H9 (cell line): Measurements from ENCODE around the gene DDX51. TPM values are rescaled to one million over a fixed set of nuclear protein-coding genes. Genes with fewer than 3 reads are reported as not detected.
A peak's percentile ranks its signal among the peaks of the same experiment; 100 is the strongest.

ENCODE experiments used
- DNase-seq: peaks from one replicate; pipeline ENCODE4 v3.0.0-alpha.2; 2017
- H2AFZ ChIP-seq: one replicate; pipeline ENCODE4 v1.6.1; 2013; ENCODE audit warnings: mild to moderate bottlenecking, low read length, control low read depth, moderate library complexity
- H2AK5ac ChIP-seq: 2 replicates; pipeline ENCODE4 v1.6.1; 2013; ENCODE audit warnings: low read length, control low read depth, mixed read lengths; ENCODE audit not compliant: insufficient read length
- H2BK120ac ChIP-seq: one replicate; pipeline ENCODE4 v1.6.1; 2013; ENCODE audit warnings: low read depth, mild to moderate bottlenecking, low read length, control low read depth, inconsistent platforms; ENCODE audit not compliant: poor library complexity, severe bottlenecking
- H2BK12ac ChIP-seq: 2 replicates; pipeline ENCODE4 v1.6.1; 2013; ENCODE audit warnings: low read length, control low read depth, mixed read lengths, low read depth; ENCODE audit not compliant: insufficient read length
- H2BK15ac ChIP-seq: 2 replicates; pipeline ENCODE4 v1.6.1; 2013; ENCODE audit warnings: low read depth, low read length, control low read depth
- H2BK20ac ChIP-seq: one replicate; pipeline ENCODE4 v1.6.1; 2013; ENCODE audit warnings: low read depth, mild to moderate bottlenecking, low read length, control low read depth, inconsistent platforms; ENCODE audit not compliant: poor library complexity, severe bottlenecking
- H2BK5ac ChIP-seq: 2 replicates; pipeline ENCODE4 v1.6.1; 2013; ENCODE audit warnings: low read length, control low read depth, mixed read lengths; ENCODE audit not compliant: insufficient read length
- H3K14ac ChIP-seq: 2 replicates; pipeline ENCODE4 v1.6.1; 2013; ENCODE audit warnings: low read length, control low read depth; ENCODE audit not compliant: insufficient read depth
- H3K18ac ChIP-seq: 2 replicates; pipeline ENCODE4 v1.6.1; 2013; ENCODE audit warnings: low read depth, mild to moderate bottlenecking, mixed read lengths, low read length, control low read depth; ENCODE audit not compliant: insufficient read length
- H3K23ac ChIP-seq: 2 replicates; pipeline ENCODE4 v1.6.1; 2013; ENCODE audit warnings: low read length, control low read depth, mixed read lengths, low read depth; ENCODE audit not compliant: insufficient read length
- H3K23me2 ChIP-seq: 2 replicates; pipeline ENCODE4 v1.6.1; 2013; ENCODE audit warnings: low read depth, mild to moderate bottlenecking, mixed read lengths, low read length, control low read depth; ENCODE audit not compliant: insufficient read length, poor library complexity, severe bottlenecking
- H3K27ac ChIP-seq: 2 replicates; pipeline ENCODE4 v1.5.1; 2013; ENCODE audit warnings: low read length, control low read depth, mixed read lengths, low read depth; ENCODE audit not compliant: insufficient read length
- H3K27me3 ChIP-seq: 2 replicates; pipeline ENCODE4 v1.6.1; 2013; ENCODE audit warnings: low read length, control low read depth, inconsistent platforms; ENCODE audit not compliant: insufficient read depth
- H3K4ac ChIP-seq: 2 replicates; pipeline ENCODE4 v1.6.1; 2013; ENCODE audit warnings: low read depth, mild to moderate bottlenecking, control low read depth, inconsistent platforms, low read length, moderate library complexity
- H3K4me1 ChIP-seq: 2 replicates; pipeline ENCODE4 v1.6.1; 2013; ENCODE audit warnings: low read length, control low read depth, inconsistent platforms; ENCODE audit not compliant: insufficient read depth
- H3K4me2 ChIP-seq: 2 replicates; pipeline ENCODE4 v1.6.1; 2013; ENCODE audit warnings: low read length, control low read depth, mixed read lengths; ENCODE audit not compliant: insufficient read length, insufficient read depth
- H3K56ac ChIP-seq: 2 replicates; pipeline ENCODE4 v1.6.1; 2013; ENCODE audit warnings: low read depth, mild to moderate bottlenecking, mixed read lengths, low read length, control low read depth; ENCODE audit not compliant: insufficient read length
- H3K79me1 ChIP-seq: 2 replicates; pipeline ENCODE4 v1.6.1; 2013; ENCODE audit warnings: low read depth, mild to moderate bottlenecking, moderate library complexity, low read length, control low read depth, inconsistent platforms; ENCODE audit not compliant: insufficient read depth, poor library complexity, severe bottlenecking
- H3K79me2 ChIP-seq: 2 replicates; pipeline ENCODE4 v1.6.1; 2013; ENCODE audit warnings: low read length, control low read depth, inconsistent platforms; ENCODE audit not compliant: insufficient read depth
- H3K9ac ChIP-seq: 2 replicates; pipeline ENCODE4 v1.6.1; 2013; ENCODE audit warnings: low read length, control low read depth, mixed read lengths; ENCODE audit not compliant: insufficient read length; ENCODE audit errors: extremely low read depth
- H3K9me3 ChIP-seq: one replicate; pipeline ENCODE4 v1.6.1; 2013; ENCODE audit warnings: low read depth, low read length, inconsistent platforms; ENCODE audit not compliant: control insufficient read depth
- H3T11ph ChIP-seq: one replicate; pipeline ENCODE4 v1.6.1; 2013; ENCODE audit warnings: mild to moderate bottlenecking, low read length, control low read depth, inconsistent platforms
- H4K20me1 ChIP-seq: one replicate; pipeline ENCODE4 v1.6.1; 2013; ENCODE audit not compliant: control insufficient read depth, insufficient read length, insufficient read depth
- H4K5ac ChIP-seq: 2 replicates; pipeline ENCODE4 v1.6.1; 2013; ENCODE audit warnings: low read depth, mild to moderate bottlenecking, mixed read lengths, low read length, control low read depth; ENCODE audit not compliant: insufficient read length
- H4K8ac ChIP-seq: replicated peaks from 2 replicates; pipeline ENCODE4 v1.6.1; 2013; ENCODE audit warnings: low read length, control low read depth, mixed read lengths, low read depth; ENCODE audit not compliant: insufficient read length
- H4K91ac ChIP-seq: 2 replicates; pipeline ENCODE4 v1.6.1; 2013; ENCODE audit warnings: low read depth, mild to moderate bottlenecking, moderate library complexity, mixed read lengths, low read length, control low read depth; ENCODE audit not compliant: insufficient read length
- H3K27ac Mint-ChIP-seq, 3 experiments: 2 replicates in 2 of 3; 3 replicates in 1 of 3; pipeline ENCODE4 v1.8.0; 2020 to 2021; ENCODE audit warnings: mixed read lengths in 3 of 3, mild to moderate bottlenecking in 1 of 3, moderate library complexity in 1 of 3
- H3K27me3 Mint-ChIP-seq: 2 replicates; pipeline ENCODE4 v1.8.0; 2021; ENCODE audit warnings: low read depth, mild to moderate bottlenecking, moderate library complexity, mixed read lengths
- H3K36me3 Mint-ChIP-seq, 3 experiments: 2 replicates in 2 of 3; 3 replicates in 1 of 3; pipeline ENCODE4 v1.8.0; 2020 to 2021; ENCODE audit warnings: low read depth in 3 of 3, mixed read lengths in 3 of 3; ENCODE audit not compliant: insufficient read depth in 1 of 3
- H3K4me1 Mint-ChIP-seq, 2 experiments: 2 replicates each; pipeline ENCODE4 v1.8.0; 2020; ENCODE audit warnings: mixed read lengths in 2 of 2
- H3K4me3 Mint-ChIP-seq, 2 experiments: 2 replicates in 1 of 2; 3 replicates in 1 of 2; pipeline ENCODE4 v1.8.0; 2020 to 2021; ENCODE audit warnings: mild to moderate bottlenecking in 2 of 2, mixed read lengths in 2 of 2, moderate library complexity in 1 of 2
- H3K9me3 Mint-ChIP-seq, 2 experiments: 2 replicates in 1 of 2; 3 replicates in 1 of 2; pipeline ENCODE4 v1.8.0; 2020; ENCODE audit warnings: mild to moderate bottlenecking in 2 of 2, mixed read lengths in 2 of 2, moderate library complexity in 1 of 2
- WGBS: extraction: QIAGEN DNeasy Blood & Tissue Kit; methylation state at CpG from one replicate; pipeline ENCODE4 v1.1.7; 2013; ENCODE audit warnings: missing lambda C conversion rate, low lambda C conversion rate, mixed read lengths; ENCODE audit not compliant: insufficient read length; ENCODE audit errors: extremely low coverage; 5-methylcytosine and 5-hydroxymethylcytosine counted together
- long read RNA-seq: library from polyadenylated mRNA; unstranded; transcript quantifications from one replicate; pipeline ENCODE4 v2.0.0, GENCODE V29; 2020
- total RNA-seq: library from RNA; stranded (reverse); gene quantifications from 2 replicates; pipeline ENCODE4 v1.2.1, GENCODE V29; 2021
- TF ChIP-seq, protein P1 (sequence below): fragments of 200-600 bp; sonication (generic); conservative IDR thresholded peaks from 3 replicates; pipeline ENCODE4 v1.8.0; 2021; ENCODE audit warnings: antibody characterized with exemption, mild to moderate bottlenecking

The DDX51 gene
- 37.9 and 38.0 TPM in 2 replicates for total RNA-seq
- long read RNA-seq, partial matches to known transcripts = 4 of 12 reads
- long read RNA-seq, other reads (novel, unspliced or antisense) = 7 of 12 reads

- Histone ChIP-seq H3K79me2 (peaks cover 5% of the 10 kb centered on the region; the same call in 1 of the 2 replicates), H3K4ac (peak within 1 kb of the TSS; percentile 47), H3K4me1 (peaks cover 3% of the 10 kb centered on the region; the same call in 1 of the 2 replicates), H3K79me1 (peaks cover 12% of the 10 kb centered on the region), H4K91ac (no peak within 1 kb of the TSS), H3K9me3 (no peaks in the 10 kb centered on the region), H2AK5ac (no peak within 1 kb of the TSS), H3K27me3 (no peaks in the 10 kb centered on the region), H4K5ac (no peak within 1 kb of the TSS), H4K8ac (no peak within 1 kb of the TSS), H3T11ph (no peak within 1 kb of the TSS), H2AFZ (no peak within 1 kb of the TSS), H2BK15ac (no peak within 1 kb of the TSS), H3K9ac (peak within 1 kb of the TSS; percentile 76), H2BK20ac (no peak within 1 kb of the TSS), H2BK120ac (no peak within 1 kb of the TSS), H3K14ac (peak within 1 kb of the TSS; percentile 88), H4K20me1 (no peaks in the 10 kb centered on the region), H3K56ac (no peak within 1 kb of the TSS), H3K4me2 (peak within 1 kb of the TSS; percentile 91), H3K23ac (no peak within 1 kb of the TSS), H2BK5ac (no peak within 1 kb of the TSS), H2BK12ac (no peak within 1 kb of the TSS), H3K18ac (peak within 1 kb of the TSS; percentile 86), H3K23me2 (peaks cover 5% of the 10 kb centered on the region), H3K27ac (no peak within 1 kb of the TSS)
- Mint-ChIP-seq H3K9me3 (no peaks in the 10 kb centered on the region), H3K27me3 (no peaks in the 10 kb centered on the region; the same call in 1 of the 2 replicates), H3K4me1 (peaks cover 7 to 10% of the 10 kb centered on the region in 2 experiments), H3K27ac (peak within 1 kb of the TSS in 2 of 3 experiments; percentile 61 to 94; a peak in 2 of 7 replicates), H3K36me3 (peaks cover 32 to 56% (median 51%) of the 10 kb centered on the region in 3 experiments), H3K4me3 (peak within 1 kb of the TSS; percentile 83 to 89)
- TF ChIP-seq, protein P1, sequence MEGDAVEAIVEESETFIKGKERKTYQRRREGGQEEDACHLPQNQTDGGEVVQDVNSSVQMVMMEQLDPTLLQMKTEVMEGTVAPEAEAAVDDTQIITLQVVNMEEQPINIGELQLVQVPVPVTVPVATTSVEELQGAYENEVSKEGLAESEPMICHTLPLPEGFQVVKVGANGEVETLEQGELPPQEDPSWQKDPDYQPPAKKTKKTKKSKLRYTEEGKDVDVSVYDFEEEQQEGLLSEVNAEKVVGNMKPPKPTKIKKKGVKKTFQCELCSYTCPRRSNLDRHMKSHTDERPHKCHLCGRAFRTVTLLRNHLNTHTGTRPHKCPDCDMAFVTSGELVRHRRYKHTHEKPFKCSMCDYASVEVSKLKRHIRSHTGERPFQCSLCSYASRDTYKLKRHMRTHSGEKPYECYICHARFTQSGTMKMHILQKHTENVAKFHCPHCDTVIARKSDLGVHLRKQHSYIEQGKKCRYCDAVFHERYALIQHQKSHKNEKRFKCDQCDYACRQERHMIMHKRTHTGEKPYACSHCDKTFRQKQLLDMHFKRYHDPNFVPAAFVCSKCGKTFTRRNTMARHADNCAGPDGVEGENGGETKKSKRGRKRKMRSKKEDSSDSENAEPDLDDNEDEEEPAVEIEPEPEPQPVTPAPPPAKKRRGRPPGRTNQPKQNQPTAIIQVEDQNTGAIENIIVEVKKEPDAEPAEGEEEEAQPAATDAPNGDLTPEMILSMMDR = no peak
- peak; percentile 96 for DNase-seq
- no CpG with 5 or more reads among the region's 100 CpGs for WGBS
Measured at GRCh38 chr12:132144115-132144809, at the start of gene DDX51, which contains the start of gene NOC4L. TSS of gene DDX51 (minus strand) at chr12:132144319. CDS start at chr12:132144296, 23 bp downstream. TSS of gene NOC4L (plus strand) at chr12:132144457. CDS start at chr12:132144489, 32 bp downstream.
